Dedifferentiated amniotic fluid mesenchymal stem cell (primary cell): ENCODE results near the gene SPOCD1.
"Not testable (repeated sequence)": the region's sequence is repeated elsewhere in the genome, so short reads cannot be mapped to it uniquely, and the experiment has no call there.

ENCODE experiments used
- DNase-seq: peaks from one replicate; pipeline ENCODE4 v3.0.0-alpha.2; 2016; ENCODE audit errors: extremely low spot score

The SPOCD1 gene

GRCh38 chr1:31828926-31829690, 13.3 kb upstream of the SPOCD1 start:
- no peak for DNase-seq

- DNase-seq, result no peak
Measured at GRCh38 chr1:31828341-31828740, 12.5 kb upstream of the SPOCD1 start.

GRCh38 chr1:31823780-31824179, 8.0 kb upstream of the SPOCD1 start:
- DNase-seq, result no peak

GRCh38 chr1:31822766-31823165, 6.9 kb upstream of the SPOCD1 start:
- DNase-seq, result no peak

GRCh38 chr1:31820196-31820595, 4.4 kb upstream of the SPOCD1 start:
- not testable (repeated sequence) for DNase-seq

GRCh38 chr1:31818206-31818605, 2.4 kb upstream of the SPOCD1 start:
- DNase-seq, result no peak

GRCh38 chr1:31816947-31817346, 1.1 kb upstream of the SPOCD1 start:
- DNase-seq, result not testable (repeated sequence)

- not testable (repeated sequence) for DNase-seq
Measured at GRCh38 chr1:31816501-31816900, 679 bp upstream of the SPOCD1 start.

- no peak for DNase-seq
Measured at GRCh38 chr1:31815307-31815645, 546 bp downstream of the SPOCD1 start.

- DNase-seq, result no peak
Measured at GRCh38 chr1:31814631-31815306, 1.1 kb downstream of the SPOCD1 start.

- DNase-seq, result no peak
Measured at GRCh38 chr1:31814041-31814511, 1.7 kb downstream of the SPOCD1 start.

- DNase-seq, result no peak
Measured at GRCh38 chr1:31812158-31812829, 3.5 kb downstream of the SPOCD1 start.

GRCh38 chr1:31811605-31812004, 4.2 kb downstream of the SPOCD1 start:
- DNase-seq, result no peak

- no peak for DNase-seq
Measured at GRCh38 chr1:31809698-31810097, 6.1 kb downstream of the SPOCD1 start.

- no peak for DNase-seq
Measured at GRCh38 chr1:31807273-31808048, 8.4 kb downstream of the SPOCD1 start.

- no peak for DNase-seq
Measured at GRCh38 chr1:31805318-31805717, 10.5 kb downstream of the SPOCD1 start.

GRCh38 chr1:31804098-31804497, 11.7 kb downstream of the SPOCD1 start:
- DNase-seq, result no peak

- no peak for DNase-seq
Measured at GRCh38 chr1:31803610-31804009, 12.2 kb downstream of the SPOCD1 start.

- no peak for DNase-seq
Measured at GRCh38 chr1:31802190-31803150, 13.4 kb downstream of the SPOCD1 start.

GRCh38 chr1:31801458-31801857, 14.4 kb downstream of the SPOCD1 start:
- no peak for DNase-seq

GRCh38 chr1:31800674-31800967, 15.2 kb downstream of the SPOCD1 start:
- no peak for DNase-seq
